ENCODE data around the gene JPT1. TPM values are rescaled to one million over a fixed set of nuclear protein-coding genes. Genes with fewer than 3 reads are reported as not detected.

The JPT1 gene
- 99.0 and 156 TPM in 2 replicates for total RNA-seq

GRCh38 chr17:75154195-75155106 is at the start of gene JPT1:
Gene JPT1, minus strand, starts transcription at chr17:75154512. Its CDS starts 115 bp downstream, at chr17:75154397.

GRCh38 chr17:75182569-75183436 is 28.5 kb upstream of the JPT1 start, which contains the start of gene SUMO2:
Gene SUMO2, minus strand, starts transcription at chr17:75182959. Its CDS starts 125 bp downstream, at chr17:75182834.

GRCh38 chr17:75131278-75132017 is 22.9 kb downstream of the JPT1 start, which contains the start of gene NT5C:
Gene NT5C, minus strand, starts transcription at chr17:75131742. Its CDS starts 35 bp downstream, at chr17:75131707.

GRCh38 chr17:75109407-75110233 is 44.7 kb downstream of the JPT1 start, which contains the start of gene ARMC7:
Gene ARMC7, plus strand, starts transcription at chr17:75109969. Its CDS starts 320 bp downstream, at chr17:75110289.

GRCh38 chr17:75087558-75088453 is 66.5 kb downstream of the JPT1 start, which contains the start of gene SLC16A5:
Gene SLC16A5, plus strand, starts transcription at chr17:75087954. Its CDS starts 5,683 bp downstream, at chr17:75093637.

Other genes starting within 250 kb of the JPT1 start
- gene USH1G, start 231.3 kb downstream of the JPT1 start, total RNA-seq, result under 0.01 TPM in 1 of 2 replicates, not detected in the other
- not detected in 2 replicates for gene OTOP2, start 230.2 kb downstream of the JPT1 start, total RNA-seq
- not detected in 2 replicates for gene OTOP3, start 218.6 kb downstream of the JPT1 start, total RNA-seq
- gene HID1, start 181.8 kb downstream of the JPT1 start, total RNA-seq, result 0.44 and 0.75 TPM in 2 replicates
- 11.7 and 14.8 TPM in 2 replicates for gene CDR2L, start 166.9 kb downstream of the JPT1 start, total RNA-seq
- gene MRPL58, start 141.8 kb downstream of the JPT1 start, total RNA-seq, result 35.6 and 57.5 TPM in 2 replicates
- gene ATP5PD, start 107.5 kb downstream of the JPT1 start, total RNA-seq, result 293 and 304 TPM in 2 replicates
- gene KCTD2, start 107.3 kb downstream of the JPT1 start, total RNA-seq, result 15.2 and 15.5 TPM in 2 replicates
- 5.2 and 8.7 TPM in 2 replicates for gene SLC16A5, start 66.6 kb downstream of the JPT1 start, total RNA-seq
- 2.2 and 2.8 TPM in 2 replicates for gene ARMC7, start 44.5 kb downstream of the JPT1 start, total RNA-seq
- gene NT5C, start 22.8 kb downstream of the JPT1 start, total RNA-seq, result 42.7 and 77.2 TPM in 2 replicates
- 116 and 122 TPM in 2 replicates for gene SUMO2, start 28.4 kb upstream of the JPT1 start, total RNA-seq
- 25.9 and 56.6 TPM in 2 replicates for gene NUP85, start 51.2 kb upstream of the JPT1 start, total RNA-seq
- gene GGA3, start 107.1 kb upstream of the JPT1 start, total RNA-seq, result 10.4 and 16.0 TPM in 2 replicates
- 44.0 and 62.5 TPM in 2 replicates for gene MRPS7, start 107.4 kb upstream of the JPT1 start, total RNA-seq
- gene MIF4GD, start 116.7 kb upstream of the JPT1 start, total RNA-seq, result 7.6 and 8.3 TPM in 2 replicates
- gene SLC25A19, start 134.9 kb upstream of the JPT1 start, total RNA-seq, result 6.1 and 11.0 TPM in 2 replicates

Data from uterine smooth muscle cell (primary cell).